ENCODE measurements around the gene DELE1.

Gene DELE1

GRCh38 chr5:141948812-141949211 lies 25.1 kb downstream of the DELE1 start:
- no peak for DNase-seq (ENCODE audit: low spot score)
- ChIA-PET POLR2A (ENCODE audit: low non-redundant PET) (no interaction called here), CTCF (interaction anchor here (1.1 kb wide), 1 partner anchor 19 kb away, joined by 4 read pairs; no protein-coding TSS in a partner anchor)
- TF ChIP-seq, protein P1, sequence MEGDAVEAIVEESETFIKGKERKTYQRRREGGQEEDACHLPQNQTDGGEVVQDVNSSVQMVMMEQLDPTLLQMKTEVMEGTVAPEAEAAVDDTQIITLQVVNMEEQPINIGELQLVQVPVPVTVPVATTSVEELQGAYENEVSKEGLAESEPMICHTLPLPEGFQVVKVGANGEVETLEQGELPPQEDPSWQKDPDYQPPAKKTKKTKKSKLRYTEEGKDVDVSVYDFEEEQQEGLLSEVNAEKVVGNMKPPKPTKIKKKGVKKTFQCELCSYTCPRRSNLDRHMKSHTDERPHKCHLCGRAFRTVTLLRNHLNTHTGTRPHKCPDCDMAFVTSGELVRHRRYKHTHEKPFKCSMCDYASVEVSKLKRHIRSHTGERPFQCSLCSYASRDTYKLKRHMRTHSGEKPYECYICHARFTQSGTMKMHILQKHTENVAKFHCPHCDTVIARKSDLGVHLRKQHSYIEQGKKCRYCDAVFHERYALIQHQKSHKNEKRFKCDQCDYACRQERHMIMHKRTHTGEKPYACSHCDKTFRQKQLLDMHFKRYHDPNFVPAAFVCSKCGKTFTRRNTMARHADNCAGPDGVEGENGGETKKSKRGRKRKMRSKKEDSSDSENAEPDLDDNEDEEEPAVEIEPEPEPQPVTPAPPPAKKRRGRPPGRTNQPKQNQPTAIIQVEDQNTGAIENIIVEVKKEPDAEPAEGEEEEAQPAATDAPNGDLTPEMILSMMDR (conservative IDR thresholded peaks at IDR 0.05; ENCODE audit: low read depth) = no peak
- H3K27ac ChIP-seq = no peak overlapping the region

DNA sequence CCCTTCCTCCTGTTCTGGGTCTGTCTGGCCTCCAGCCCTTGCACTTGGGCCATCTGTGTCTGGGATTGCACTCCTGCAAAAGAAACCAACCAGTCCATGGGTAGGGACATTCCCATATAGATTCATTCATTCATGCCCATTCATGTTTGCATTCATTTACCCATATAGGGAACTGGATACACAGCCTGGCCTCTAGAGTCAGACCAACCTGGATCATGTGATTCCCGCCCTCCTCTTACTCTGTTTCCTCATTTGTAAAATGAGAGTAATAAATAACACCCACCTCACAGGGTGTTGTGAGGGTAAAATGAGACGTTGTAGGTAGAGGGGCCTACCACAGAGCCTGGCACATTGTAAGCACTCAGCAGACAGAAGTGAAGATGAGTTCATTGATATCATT lies 25.8 kb downstream of the DELE1 start:
- CTCF ChIA-PET = interaction anchor here (0.7 kb wide), 2 partner anchors 11 to 139 kb away, joined by 3 to 4 read pairs; no protein-coding TSS in a partner anchor
- POLR2A ChIA-PET (ENCODE audit: low non-redundant PET) = no interaction called here
- TF ChIP-seq, protein P1 (conservative IDR thresholded peaks at IDR 0.05; ENCODE audit: low read depth) = no peak
- DNase-seq (ENCODE audit: low spot score) = no peak
- no peak overlapping the region for H3K27ac ChIP-seq

- ChIA-PET POLR2A (ENCODE audit: low non-redundant PET) (no interaction called here), CTCF (interaction anchor here (2.2 kb wide), 1 partner anchor 10 kb away, joined by 10 read pairs; no protein-coding TSS in a partner anchor)
- DNase-seq (ENCODE audit: low spot score) = no peak
- no peak overlapping the region for H3K27ac ChIP-seq
- TF ChIP-seq, protein P1 (conservative IDR thresholded peaks at IDR 0.05; ENCODE audit: low read depth) = no peak
Measured at GRCh38 chr5:141950207-141951005, 26.7 kb downstream of the DELE1 start.

DNA sequence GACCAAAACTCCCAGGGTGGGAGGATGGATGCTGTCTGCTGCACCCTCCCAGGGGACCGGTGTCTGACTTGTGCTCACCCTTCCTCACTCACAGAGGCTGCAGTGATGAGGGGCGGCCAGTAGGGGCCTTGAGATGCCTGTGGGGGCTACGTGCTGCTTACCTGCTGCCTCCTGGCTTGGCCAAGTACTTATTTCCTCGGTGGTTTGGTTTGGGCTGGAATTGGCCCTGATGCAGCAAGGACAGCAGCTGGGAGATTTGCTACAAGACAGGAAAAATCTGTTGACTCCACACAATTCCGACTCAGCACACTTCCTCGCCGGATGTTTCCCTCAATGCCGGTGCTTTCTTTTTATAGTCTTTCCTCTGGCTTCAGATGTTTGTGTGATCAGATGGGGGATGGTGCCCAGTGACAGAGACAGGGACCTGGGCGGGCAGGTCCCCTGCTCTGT lies 27.7 kb downstream of the DELE1 start:
- DNase-seq (ENCODE audit: low spot score) = peak; percentile 34
- POLR2A ChIA-PET (ENCODE audit: low non-redundant PET) = no interaction called here
- TF ChIP-seq, protein P1 (conservative IDR thresholded peaks at IDR 0.05; ENCODE audit: low read depth) = no peak; the same call in 1 of the 2 replicates
- no peak overlapping the region for H3K27ac ChIP-seq
- CTCF ChIA-PET = interaction anchor here (2.2 kb wide), 1 partner anchor 9 kb away, joined by 10 read pairs; no protein-coding TSS in a partner anchor

DNA sequence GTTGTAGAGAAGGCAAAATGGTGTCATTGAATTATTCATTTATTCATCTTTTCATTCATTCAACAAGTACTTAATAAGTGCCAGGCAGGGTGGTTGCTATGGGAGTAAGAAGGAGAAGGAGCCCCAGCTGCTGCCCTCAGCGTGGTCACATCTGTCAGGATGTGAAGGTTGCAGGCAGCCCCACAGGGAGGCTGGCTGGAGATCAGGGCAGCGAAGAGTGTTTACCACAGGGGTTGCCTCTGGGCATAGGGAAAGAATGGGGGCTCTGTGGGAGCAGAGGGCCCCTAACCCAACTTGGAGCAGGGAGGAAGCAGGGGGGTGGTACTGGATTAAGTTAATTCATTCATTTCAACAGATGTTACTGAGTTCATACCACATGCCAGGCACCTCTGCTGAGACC lies 28.3 kb downstream of the DELE1 start:
- ChIA-PET POLR2A (ENCODE audit: low non-redundant PET) (no interaction called here), CTCF (interaction anchor here (2.2 kb wide), 1 partner anchor 9 kb away, joined by 10 read pairs; no protein-coding TSS in a partner anchor)
- TF ChIP-seq, protein P1 (conservative IDR thresholded peaks at IDR 0.05; ENCODE audit: low read depth) = no peak
- no peak for DNase-seq (ENCODE audit: low spot score)
- H3K27ac ChIP-seq = no peak overlapping the region

GRCh38 chr5:141954194-141954593 lies 30.5 kb downstream of the DELE1 start:
- no peak for DNase-seq (ENCODE audit: low spot score)
- CTCF ChIA-PET = interaction anchor here (0.6 to 1.1 kb wide), 4 partner anchors 17 to 1158 kb away, joined by 3 to 4 read pairs (median 3); no protein-coding TSS in a partner anchor

More at GRCh38 chr5:141954194-141954593, 30.5 kb downstream of the DELE1 start:
- POLR2A ChIA-PET (ENCODE audit: low non-redundant PET) = no interaction called here
- TF ChIP-seq, protein P1 (conservative IDR thresholded peaks at IDR 0.05; ENCODE audit: low read depth) = no peak
- no peak overlapping the region for H3K27ac ChIP-seq

All from RWPE1 (cell line).